Measurements from ENCODE around the gene TPK1.

Gene TPK1

GRCh38 chr7:144835652-144836544, at the start of gene TPK1:
Gene TPK1 (minus strand): TSS chr7:144836053. CDS start chr7:144835602, 451 bp downstream.
- DNase-seq (ENCODE audit: low read depth), result peak; percentile 66

GRCh38 chr7:144885478-144885877, 49.6 kb upstream of the TPK1 start:
- no peak for DNase-seq (ENCODE audit: low read depth)

GRCh38 chr7:144884896-144885295, 49.0 kb upstream of the TPK1 start:
- no peak for DNase-seq (ENCODE audit: low read depth)

GRCh38 chr7:144873316-144873845, 37.5 kb upstream of the TPK1 start:
- DNase-seq (ENCODE audit: low read depth), result no peak

- no peak for DNase-seq (ENCODE audit: low read depth)
Observed at GRCh38 chr7:144869082-144869481, 33.2 kb upstream of the TPK1 start.

- DNase-seq (ENCODE audit: low read depth), result no peak
Observed at GRCh38 chr7:144866189-144866588, 30.3 kb upstream of the TPK1 start.

- DNase-seq (ENCODE audit: low read depth), result no peak
Observed at GRCh38 chr7:144863320-144863647, 27.4 kb upstream of the TPK1 start.

- no peak for DNase-seq (ENCODE audit: low read depth)
Observed at GRCh38 chr7:144862612-144863319, 26.9 kb upstream of the TPK1 start.

- DNase-seq (ENCODE audit: low read depth), result no peak
Observed at GRCh38 chr7:144859739-144860138, 23.9 kb upstream of the TPK1 start.

- no peak for DNase-seq (ENCODE audit: low read depth)
Observed at GRCh38 chr7:144857463-144857862, 21.6 kb upstream of the TPK1 start.

GRCh38 chr7:144854839-144855424, 19.1 kb upstream of the TPK1 start:
- DNase-seq (ENCODE audit: low read depth), result no peak

GRCh38 chr7:144853542-144853941, 17.7 kb upstream of the TPK1 start:
- DNase-seq (ENCODE audit: low read depth), result no peak

GRCh38 chr7:144848078-144848477, 12.2 kb upstream of the TPK1 start:
- no peak for DNase-seq (ENCODE audit: low read depth)

GRCh38 chr7:144842377-144842851, 6.6 kb upstream of the TPK1 start:
- DNase-seq (ENCODE audit: low read depth), result no peak

- no peak for DNase-seq (ENCODE audit: low read depth)
Observed at GRCh38 chr7:144836545-144836842, 641 bp upstream of the TPK1 start.

GRCh38 chr7:144835155-144835611, 670 bp downstream of the TPK1 start:
- peak; percentile 20 for DNase-seq (ENCODE audit: low read depth)

GRCh38 chr7:144834641-144835144, 1.2 kb downstream of the TPK1 start:
- DNase-seq (ENCODE audit: low read depth), result no peak

- no peak for DNase-seq (ENCODE audit: low read depth)
Observed at GRCh38 chr7:144830811-144831210, 5.0 kb downstream of the TPK1 start.

- DNase-seq (ENCODE audit: low read depth), result no peak
Observed at GRCh38 chr7:144830024-144830785, 5.6 kb downstream of the TPK1 start.

GRCh38 chr7:144827621-144828020, 8.2 kb downstream of the TPK1 start:
- DNase-seq (ENCODE audit: low read depth), result no peak

- no peak for DNase-seq (ENCODE audit: low read depth)
Observed at GRCh38 chr7:144826208-144826607, 9.6 kb downstream of the TPK1 start.

- DNase-seq (ENCODE audit: low read depth), result no peak
Observed at GRCh38 chr7:144824360-144824759, 11.5 kb downstream of the TPK1 start.

All from stimulated activated CD8-positive, alpha-beta memory T cell treated with anti-CD3 and anti-CD28 coated beads, Interleukin-15, amount 100 ng/mL, for 1 hour (primary cell).